ENCODE data around the gene TLR6.

DNA sequence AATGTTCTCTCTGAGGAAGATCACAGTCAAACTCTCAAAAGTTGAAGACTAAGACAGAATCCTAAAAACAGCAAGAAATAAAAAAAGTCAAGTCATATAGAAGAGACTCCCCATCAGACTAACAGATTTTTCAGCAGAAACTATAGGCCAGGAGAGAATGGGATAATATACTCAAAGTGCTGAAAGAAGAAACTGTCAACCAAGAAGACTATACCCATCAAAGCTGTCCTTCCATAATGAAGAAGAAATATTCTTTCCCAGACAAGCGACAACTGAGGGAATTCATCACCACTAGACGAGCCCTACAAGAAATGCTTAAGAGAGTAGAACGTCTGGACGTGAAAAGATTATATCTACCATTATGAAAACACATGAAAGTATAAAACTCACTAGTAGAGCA, 22.0 kb downstream of the TLR6 start:
- TF ChIP-seq, protein P1, sequence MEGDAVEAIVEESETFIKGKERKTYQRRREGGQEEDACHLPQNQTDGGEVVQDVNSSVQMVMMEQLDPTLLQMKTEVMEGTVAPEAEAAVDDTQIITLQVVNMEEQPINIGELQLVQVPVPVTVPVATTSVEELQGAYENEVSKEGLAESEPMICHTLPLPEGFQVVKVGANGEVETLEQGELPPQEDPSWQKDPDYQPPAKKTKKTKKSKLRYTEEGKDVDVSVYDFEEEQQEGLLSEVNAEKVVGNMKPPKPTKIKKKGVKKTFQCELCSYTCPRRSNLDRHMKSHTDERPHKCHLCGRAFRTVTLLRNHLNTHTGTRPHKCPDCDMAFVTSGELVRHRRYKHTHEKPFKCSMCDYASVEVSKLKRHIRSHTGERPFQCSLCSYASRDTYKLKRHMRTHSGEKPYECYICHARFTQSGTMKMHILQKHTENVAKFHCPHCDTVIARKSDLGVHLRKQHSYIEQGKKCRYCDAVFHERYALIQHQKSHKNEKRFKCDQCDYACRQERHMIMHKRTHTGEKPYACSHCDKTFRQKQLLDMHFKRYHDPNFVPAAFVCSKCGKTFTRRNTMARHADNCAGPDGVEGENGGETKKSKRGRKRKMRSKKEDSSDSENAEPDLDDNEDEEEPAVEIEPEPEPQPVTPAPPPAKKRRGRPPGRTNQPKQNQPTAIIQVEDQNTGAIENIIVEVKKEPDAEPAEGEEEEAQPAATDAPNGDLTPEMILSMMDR (IDR thresholded peaks at IDR 0.05 in 2 of 3, conservative IDR thresholded peaks at IDR 0.05 in 1 of 3; ENCODE audit: control insufficient read depth in 2 of 3, extremely low read depth in 1 of 3, insufficient read depth in 1 of 3, low read depth in 3 of 3, low read length in 3 of 3) = no peak
- no peak for TF ChIP-seq MEF2A (IDR thresholded peaks at IDR 0.05; ENCODE audit: insufficient read depth, low read depth, low read length)
- no peak for TF ChIP-seq ATF7 (IDR thresholded peaks at IDR 0.05; ENCODE audit: low read depth)
- TF ChIP-seq, protein P2, sequence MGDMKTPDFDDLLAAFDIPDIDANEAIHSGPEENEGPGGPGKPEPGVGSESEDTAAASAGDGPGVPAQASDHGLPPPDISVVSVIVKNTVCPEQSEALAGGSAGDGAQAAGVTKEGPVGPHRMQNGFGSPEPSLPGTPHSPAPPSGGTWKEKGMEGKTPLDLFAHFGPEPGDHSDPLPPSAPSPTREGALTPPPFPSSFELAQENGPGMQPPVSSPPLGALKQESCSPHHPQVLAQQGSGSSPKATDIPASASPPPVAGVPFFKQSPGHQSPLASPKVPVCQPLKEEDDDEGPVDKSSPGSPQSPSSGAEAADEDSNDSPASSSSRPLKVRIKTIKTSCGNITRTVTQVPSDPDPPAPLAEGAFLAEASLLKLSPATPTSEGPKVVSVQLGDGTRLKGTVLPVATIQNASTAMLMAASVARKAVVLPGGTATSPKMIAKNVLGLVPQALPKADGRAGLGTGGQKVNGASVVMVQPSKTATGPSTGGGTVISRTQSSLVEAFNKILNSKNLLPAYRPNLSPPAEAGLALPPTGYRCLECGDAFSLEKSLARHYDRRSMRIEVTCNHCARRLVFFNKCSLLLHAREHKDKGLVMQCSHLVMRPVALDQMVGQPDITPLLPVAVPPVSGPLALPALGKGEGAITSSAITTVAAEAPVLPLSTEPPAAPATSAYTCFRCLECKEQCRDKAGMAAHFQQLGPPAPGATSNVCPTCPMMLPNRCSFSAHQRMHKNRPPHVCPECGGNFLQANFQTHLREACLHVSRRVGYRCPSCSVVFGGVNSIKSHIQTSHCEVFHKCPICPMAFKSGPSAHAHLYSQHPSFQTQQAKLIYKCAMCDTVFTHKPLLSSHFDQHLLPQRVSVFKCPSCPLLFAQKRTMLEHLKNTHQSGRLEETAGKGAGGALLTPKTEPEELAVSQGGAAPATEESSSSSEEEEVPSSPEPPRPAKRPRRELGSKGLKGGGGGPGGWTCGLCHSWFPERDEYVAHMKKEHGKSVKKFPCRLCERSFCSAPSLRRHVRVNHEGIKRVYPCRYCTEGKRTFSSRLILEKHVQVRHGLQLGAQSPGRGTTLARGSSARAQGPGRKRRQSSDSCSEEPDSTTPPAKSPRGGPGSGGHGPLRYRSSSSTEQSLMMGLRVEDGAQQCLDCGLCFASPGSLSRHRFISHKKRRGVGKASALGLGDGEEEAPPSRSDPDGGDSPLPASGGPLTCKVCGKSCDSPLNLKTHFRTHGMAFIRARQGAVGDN (IDR thresholded peaks at IDR 0.05) = no peak
- TF ChIP-seq SIN3A (IDR thresholded peaks at IDR 0.05; ENCODE audit: low read depth, low read length) = no peak
- no peak for TF ChIP-seq POLR2A (IDR thresholded peaks at IDR 0.05; ENCODE audit: low read depth, low read length)
